WERI-Rb-1 (cell line): ENCODE measurements around the gene PKNOX1.

Source experiments
- DNase-seq: peaks from one replicate; pipeline ENCODE4 v3.0.0-alpha.2; 2020
- H3K27ac ChIP-seq: fragments of 250-450 bp; sonication (Bioruptor Pico); 2 replicates; pipeline ENCODE4 v1.5.1; 2020; ENCODE audit warnings: mild to moderate bottlenecking, moderate library complexity
- H3K27me3 ChIP-seq: fragments of 250-450 bp; sonication (Bioruptor Pico); 2 replicates; pipeline ENCODE4 v1.5.1; 2021; ENCODE audit warnings: mild to moderate bottlenecking, low read depth, moderate library complexity; ENCODE audit not compliant: insufficient read depth, severe bottlenecking
- H3K36me3 ChIP-seq: fragments of 250-450 bp; sonication (Bioruptor Pico); 2 replicates; pipeline ENCODE4 v1.5.1; 2020; ENCODE audit warnings: mild to moderate bottlenecking, moderate library complexity
- H3K4me3 ChIP-seq: 2 replicates; pipeline ENCODE4 v1.5.1; 2011; ENCODE audit warnings: low read depth, mild to moderate bottlenecking, control low read depth, low read length
- H3K9me3 ChIP-seq: fragments of 250-450 bp; sonication (Bioruptor Pico); 2 replicates; pipeline ENCODE4 v1.5.1; 2021; ENCODE audit warnings: mild to moderate bottlenecking, moderate library complexity; ENCODE audit not compliant: severe bottlenecking
- CTCF ChIP-seq: IDR thresholded peaks from 2 replicates; pipeline ENCODE4 v1.5.1; 2011; ENCODE audit warnings: low read depth, mild to moderate bottlenecking, control low read depth, inconsistent platforms, low read length

PKNOX1 gene

GRCh38 chr21:43021756-43022600 is 47.6 kb downstream of the PKNOX1 start:
- Histone ChIP-seq H3K27ac (no peak overlapping the region), H3K27me3 (no peaks in the 10 kb centered on the region), H3K4me3 (no peak overlapping the region), H3K9me3 (no peaks in the 10 kb centered on the region), H3K36me3 (peaks cover 61% of the 10 kb centered on the region)
- no peak for DNase-seq
- TF ChIP-seq CTCF = no peak

GRCh38 chr21:43023175-43023574 is 48.8 kb downstream of the PKNOX1 start:
- TF ChIP-seq CTCF = no peak
- Histone ChIP-seq H3K4me3 (no peak overlapping the region), H3K27ac (no peak overlapping the region), H3K27me3 (no peaks in the 10 kb centered on the region), H3K9me3 (no peaks in the 10 kb centered on the region), H3K36me3 (peaks cover 58% of the 10 kb centered on the region)
- no peak for DNase-seq

- H3K27ac ChIP-seq = no peak overlapping the region
- no peaks in the 10 kb centered on the region for H3K27me3 ChIP-seq
- H3K4me3 ChIP-seq = no peak overlapping the region
- TF ChIP-seq CTCF = no peak
- peaks cover 57% of the 10 kb centered on the region for H3K36me3 ChIP-seq
- no peaks in the 10 kb centered on the region for H3K9me3 ChIP-seq
- DNase-seq = no peak
These were observed 50.2 kb downstream of the PKNOX1 start for GRCh38 chr21:43024439-43025136.

- Histone ChIP-seq H3K4me3 (no peak overlapping the region), H3K27ac (no peak overlapping the region), H3K36me3 (peaks cover 57% of the 10 kb centered on the region), H3K9me3 (no peaks in the 10 kb centered on the region), H3K27me3 (no peaks in the 10 kb centered on the region)
- TF ChIP-seq CTCF = no peak
- DNase-seq = no peak
These were observed 51.3 kb downstream of the PKNOX1 start for GRCh38 chr21:43025636-43026180.

- DNase-seq = no peak
- H3K27ac ChIP-seq = no peak overlapping the region
These were observed 53.7 kb downstream of the PKNOX1 start for GRCh38 chr21:43027846-43028731.

More at GRCh38 chr21:43027846-43028731, 53.7 kb downstream of the PKNOX1 start:
- no peaks in the 10 kb centered on the region for H3K27me3 ChIP-seq
- peaks cover 37% of the 10 kb centered on the region for H3K36me3 ChIP-seq
- no peaks in the 10 kb centered on the region for H3K9me3 ChIP-seq
- no peak for TF ChIP-seq CTCF
- no peak overlapping the region for H3K4me3 ChIP-seq
